OCI-LY3 (cell line): Measurements from ENCODE around the gene WNK4.

ENCODE experiments used
- EZH2phosphoT487 ChIP-seq: fragments of 200-600 bp; shearing (Covaris generic); IDR thresholded peaks from 2 replicates; pipeline ENCODE4 v1.6.1; 2018; ENCODE audit warnings: antibody characterized with exemption, mixed run types, low read depth
- TF ChIP-seq, protein P1 (sequence below): fragments of 200-600, 300-600 bp; sonication (generic); IDR thresholded peaks from 2 replicates; pipeline ENCODE4 v1.5.1; 2014; ENCODE audit warnings: antibody characterized with exemption, low read length, low read depth

DNA sequence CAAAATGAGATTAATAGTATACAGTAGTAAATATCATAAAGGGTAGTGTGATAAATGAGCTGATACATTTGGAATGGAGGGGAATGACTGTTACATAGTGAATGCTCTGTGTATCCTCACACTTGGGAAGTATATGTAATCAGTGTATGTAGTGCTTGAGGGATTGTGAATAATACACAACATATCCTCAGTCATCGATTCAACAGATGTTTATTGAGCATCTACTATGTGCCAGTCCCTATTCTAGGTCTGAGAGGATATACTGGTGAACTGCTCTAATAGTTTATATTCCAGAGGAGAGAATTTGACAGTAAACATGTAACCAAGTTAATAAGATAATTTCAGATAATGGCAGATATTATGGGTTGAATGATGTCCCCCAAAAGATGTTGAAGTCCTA is 47.1 kb downstream of the WNK4 start:
- TF ChIP-seq EZH2phosphoT487 = no peak
- TF ChIP-seq, protein P1, sequence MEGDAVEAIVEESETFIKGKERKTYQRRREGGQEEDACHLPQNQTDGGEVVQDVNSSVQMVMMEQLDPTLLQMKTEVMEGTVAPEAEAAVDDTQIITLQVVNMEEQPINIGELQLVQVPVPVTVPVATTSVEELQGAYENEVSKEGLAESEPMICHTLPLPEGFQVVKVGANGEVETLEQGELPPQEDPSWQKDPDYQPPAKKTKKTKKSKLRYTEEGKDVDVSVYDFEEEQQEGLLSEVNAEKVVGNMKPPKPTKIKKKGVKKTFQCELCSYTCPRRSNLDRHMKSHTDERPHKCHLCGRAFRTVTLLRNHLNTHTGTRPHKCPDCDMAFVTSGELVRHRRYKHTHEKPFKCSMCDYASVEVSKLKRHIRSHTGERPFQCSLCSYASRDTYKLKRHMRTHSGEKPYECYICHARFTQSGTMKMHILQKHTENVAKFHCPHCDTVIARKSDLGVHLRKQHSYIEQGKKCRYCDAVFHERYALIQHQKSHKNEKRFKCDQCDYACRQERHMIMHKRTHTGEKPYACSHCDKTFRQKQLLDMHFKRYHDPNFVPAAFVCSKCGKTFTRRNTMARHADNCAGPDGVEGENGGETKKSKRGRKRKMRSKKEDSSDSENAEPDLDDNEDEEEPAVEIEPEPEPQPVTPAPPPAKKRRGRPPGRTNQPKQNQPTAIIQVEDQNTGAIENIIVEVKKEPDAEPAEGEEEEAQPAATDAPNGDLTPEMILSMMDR = no peak
